M059J (cell line): Measurements from ENCODE around the gene COL28A1. TPM values are rescaled to one million over a fixed set of nuclear protein-coding genes. Genes with fewer than 3 reads are reported as not detected.
"Not testable (repeated sequence)": the region's sequence is repeated elsewhere in the genome, so short reads cannot be mapped to it uniquely, and the experiment has no call there.

ENCODE experiments used
- DNase-seq: peaks from one replicate; pipeline ENCODE4 v3.0.0-alpha.2; 2012; ENCODE audit warnings: low read depth
- total RNA-seq: library from RNA; depleted of rRNA; stranded (reverse); fragments of >200 nt; shearing (Covaris generic); gene quantifications from 2 replicates; pipeline ENCODE4 v1.2.3, GENCODE V29; 2014

The COL28A1 gene
- total RNA-seq, 1 experiment from 2014 or later, result not detected

DNA sequence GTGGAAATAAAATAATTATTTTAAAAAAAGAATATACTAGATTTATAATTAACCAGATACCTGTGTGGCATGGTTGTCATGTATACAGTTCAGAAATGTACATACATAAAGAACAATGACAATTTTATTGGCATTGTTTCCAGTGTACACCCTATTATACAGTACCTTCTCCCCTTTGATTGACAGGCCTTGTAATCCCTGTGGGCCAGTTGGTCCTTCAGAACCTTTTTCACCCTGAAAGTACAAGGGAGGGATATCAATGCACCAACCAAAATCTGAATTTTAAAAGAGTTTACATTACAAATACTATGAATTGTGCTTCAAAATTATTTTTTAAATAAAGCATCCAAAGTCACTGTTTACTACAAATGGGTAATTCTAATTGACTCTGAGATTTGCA is 61.2 kb downstream of the COL28A1 start:
- no peak for DNase-seq

DNA sequence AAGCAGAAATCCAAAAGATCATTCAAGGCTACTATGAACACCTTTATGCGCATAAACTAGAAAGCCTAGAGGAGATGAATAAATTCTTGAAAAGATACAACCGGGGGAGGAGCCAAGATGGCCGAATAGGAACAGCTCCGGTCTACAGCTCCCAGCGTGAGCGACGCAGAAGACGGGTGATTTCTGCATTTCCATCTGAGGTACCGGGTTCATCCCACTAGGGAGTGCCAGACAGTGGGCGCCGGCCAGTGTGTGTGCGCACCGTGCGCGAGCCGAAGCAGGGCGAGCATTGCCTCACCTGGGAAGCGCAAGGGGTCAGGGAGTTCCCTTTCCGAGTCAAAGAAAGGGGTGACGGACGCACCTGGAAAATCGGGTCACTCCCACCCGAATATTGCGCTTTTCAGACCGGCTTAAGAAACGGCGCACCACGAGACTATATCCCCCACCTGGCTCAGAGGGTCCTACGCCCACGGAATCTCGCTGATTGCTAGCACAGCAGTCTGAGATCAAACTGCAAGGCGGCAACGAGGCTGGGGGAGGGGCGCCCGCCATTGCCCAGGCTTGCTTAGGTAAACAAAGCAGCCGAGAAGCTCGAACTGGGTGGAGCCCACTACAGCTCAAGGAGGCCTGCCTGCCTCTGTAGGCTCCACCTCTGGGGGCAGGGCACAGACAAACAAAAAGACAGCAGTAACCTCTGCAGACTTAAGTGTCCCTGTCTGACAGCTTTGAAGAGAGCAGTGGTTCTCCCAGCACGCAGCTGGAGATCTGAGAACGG is 70.5 kb downstream of the COL28A1 start:
- not testable (repeated sequence) for DNase-seq

DNA sequence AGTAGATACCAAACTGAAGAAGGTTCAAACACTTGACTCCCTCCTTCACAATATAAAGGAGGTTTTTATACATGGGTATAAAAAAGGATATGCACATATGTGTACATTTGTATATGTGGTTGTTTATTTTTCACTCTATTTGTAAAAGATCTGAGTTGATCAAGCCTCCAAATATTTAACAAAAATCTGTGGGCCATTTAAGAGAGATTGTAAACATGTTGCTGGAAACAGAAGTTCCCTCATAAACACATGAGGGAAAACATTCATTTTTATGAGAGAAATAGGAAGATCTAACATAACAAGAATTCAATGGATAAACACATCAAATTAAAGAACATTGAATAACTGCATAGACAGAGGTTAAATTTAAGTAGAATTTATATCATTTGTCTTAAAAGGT is 81.7 kb downstream of the COL28A1 start:
- no peak for DNase-seq

DNA sequence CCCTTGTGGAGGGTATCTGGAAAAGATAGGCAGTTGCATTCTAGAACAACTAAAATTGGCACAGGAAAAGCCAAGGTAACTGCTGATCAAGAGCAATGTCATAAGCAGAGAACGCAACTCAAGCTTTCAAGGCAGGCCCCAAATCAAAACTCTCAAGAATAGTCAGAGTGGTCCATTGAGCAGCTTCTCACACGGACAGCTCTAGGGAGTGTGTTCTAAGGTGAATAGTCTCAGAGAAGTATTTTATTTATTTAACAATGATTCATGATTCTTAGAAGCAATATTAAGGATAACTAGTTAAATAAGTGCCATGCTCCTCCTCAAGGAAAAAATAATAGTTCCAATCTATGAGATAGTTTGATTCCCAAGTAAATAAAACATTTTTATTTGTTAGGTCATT is 83.0 kb downstream of the COL28A1 start:
- no peak for DNase-seq

DNA sequence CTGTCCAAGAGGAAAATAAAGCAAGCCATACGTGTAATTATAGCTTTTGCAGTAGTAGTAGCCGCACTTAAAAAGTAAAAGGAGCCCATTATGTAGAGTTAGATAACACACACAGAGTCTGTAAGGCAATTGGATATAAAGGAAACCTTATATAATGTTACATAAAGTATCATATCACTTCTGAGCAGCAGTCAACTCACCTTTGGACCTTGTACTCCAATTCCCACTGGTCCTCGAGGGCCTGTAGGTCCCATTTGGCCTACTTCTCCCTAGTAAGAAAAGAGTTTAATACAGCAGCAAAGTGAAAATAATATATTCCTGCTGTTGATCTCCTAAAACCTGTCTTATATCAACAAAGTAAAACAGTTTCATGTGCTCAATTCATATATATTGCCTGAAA is 83.6 kb downstream of the COL28A1 start:
- DNase-seq, result no peak

DNA sequence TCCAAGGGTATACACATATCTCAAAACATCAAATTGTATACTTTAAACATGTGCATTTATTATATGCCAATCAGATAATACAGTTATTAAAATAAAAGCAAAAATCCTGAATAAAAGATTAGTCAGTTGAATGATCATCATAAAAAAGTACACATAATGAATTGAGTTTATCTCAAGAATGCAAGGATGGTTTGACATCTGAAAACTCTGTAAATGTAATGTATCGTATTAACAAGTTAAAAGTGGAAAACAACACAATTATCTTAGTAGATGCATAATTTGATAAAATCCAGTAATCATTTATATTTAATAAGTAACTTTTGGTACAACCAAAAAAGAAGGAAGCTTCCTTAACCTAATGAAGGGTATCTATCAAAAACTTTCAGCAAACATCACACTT is 86.6 kb downstream of the COL28A1 start:
- no peak for DNase-seq

DNA sequence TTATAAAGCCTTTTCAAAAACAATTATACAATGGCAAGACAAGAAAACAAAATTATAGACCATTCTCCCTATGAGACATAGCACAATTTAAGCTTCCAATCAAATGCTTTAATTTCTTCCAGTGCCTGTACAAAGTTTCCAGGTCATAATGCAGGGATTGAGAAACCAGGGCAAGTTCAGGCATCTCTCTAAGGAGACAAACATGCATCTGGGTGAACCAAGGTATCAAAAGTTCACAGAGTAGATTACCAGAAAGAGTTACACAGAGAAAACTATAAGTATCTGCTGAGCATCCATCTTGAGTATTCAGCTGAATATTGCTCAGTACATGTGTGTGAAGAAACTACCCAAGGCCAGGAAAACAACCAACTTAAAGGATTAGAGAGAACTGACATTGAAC is 89.1 kb downstream of the COL28A1 start:
- DNase-seq, result no peak

DNA sequence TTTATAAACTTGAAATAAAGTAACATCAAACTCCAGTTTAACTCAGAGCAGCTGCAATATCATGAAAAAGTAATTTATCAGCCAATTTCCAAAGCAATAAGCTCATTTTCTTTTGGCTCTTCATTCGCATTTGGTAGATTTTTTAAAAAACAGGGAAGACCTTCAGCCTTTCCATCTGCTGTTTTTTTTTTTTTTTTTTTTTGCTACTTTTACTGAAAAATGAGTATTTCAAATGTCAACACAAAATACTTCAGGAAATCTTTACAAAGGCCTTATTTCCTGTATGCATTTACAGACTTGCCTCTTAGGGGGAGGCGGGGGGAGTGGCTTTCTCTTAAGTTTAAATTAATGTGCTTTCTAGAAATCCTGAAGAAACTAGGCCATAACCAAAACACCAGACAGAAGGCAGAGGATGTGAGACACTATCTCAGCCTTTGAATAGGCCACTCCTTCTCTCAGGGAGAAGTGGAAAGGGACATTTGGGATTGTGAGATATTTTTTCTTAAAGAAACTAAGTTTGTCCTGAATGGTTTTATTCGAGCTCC is 91.8 kb downstream of the COL28A1 start:
- DNase-seq, result no peak

DNA sequence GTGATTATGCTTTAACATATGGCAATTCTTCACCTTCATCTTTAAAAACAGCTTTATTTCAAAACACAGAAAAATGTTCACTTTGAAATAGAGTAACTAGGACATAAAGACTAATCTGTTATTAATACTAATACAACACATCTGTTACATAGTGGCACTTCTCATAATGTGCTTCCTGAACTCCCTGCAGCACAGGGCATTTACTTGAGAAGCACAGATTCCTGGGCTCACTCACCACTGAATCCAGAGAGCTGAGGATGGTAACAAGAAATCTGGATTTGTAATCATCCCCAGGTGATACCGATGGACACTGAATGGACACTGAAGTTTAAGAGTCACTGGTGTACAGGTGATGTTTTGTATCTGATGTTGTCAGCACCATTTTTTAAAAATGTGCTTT is 96.1 kb downstream of the COL28A1 start:
- DNase-seq, result no peak

DNA sequence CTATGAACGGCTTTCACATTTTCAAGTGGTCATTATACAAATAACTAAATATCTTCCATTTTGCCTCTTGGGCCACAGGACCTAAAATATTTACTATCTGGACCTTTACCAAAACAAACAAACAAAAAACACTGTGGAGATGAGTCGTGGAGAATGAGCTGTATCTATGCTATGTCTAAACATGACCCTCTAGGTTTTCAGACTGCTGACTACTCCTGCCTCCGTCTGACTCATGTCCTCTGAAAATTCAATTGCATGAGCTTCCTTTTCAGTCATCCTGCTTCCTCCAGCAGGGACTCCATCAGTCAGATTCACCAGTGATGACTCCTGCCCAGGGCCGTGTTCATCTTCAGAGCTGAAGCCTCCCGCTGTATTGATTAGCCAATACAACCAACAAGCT is 96.8 kb downstream of the COL28A1 start:
- DNase-seq, result peak; percentile 96

DNA sequence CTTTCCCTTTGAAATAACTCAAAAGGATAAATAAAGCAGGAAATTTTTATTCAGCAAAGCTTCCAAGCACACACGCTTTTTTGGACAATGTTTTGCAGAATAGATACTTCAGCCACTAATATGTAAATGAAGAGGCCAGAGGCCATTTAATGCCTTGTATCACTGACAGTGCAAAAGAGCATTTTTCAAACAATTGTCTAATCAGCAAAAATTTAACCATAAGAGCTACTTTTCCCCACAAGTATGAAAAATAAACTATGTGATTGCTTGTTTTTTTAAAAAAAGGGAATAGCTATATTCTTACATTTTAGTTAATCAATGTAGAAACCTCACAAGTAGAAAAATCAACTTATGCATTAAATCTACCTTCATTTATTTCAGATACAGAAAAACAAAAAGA is 99.7 kb downstream of the COL28A1 start:
- no peak for DNase-seq

DNA sequence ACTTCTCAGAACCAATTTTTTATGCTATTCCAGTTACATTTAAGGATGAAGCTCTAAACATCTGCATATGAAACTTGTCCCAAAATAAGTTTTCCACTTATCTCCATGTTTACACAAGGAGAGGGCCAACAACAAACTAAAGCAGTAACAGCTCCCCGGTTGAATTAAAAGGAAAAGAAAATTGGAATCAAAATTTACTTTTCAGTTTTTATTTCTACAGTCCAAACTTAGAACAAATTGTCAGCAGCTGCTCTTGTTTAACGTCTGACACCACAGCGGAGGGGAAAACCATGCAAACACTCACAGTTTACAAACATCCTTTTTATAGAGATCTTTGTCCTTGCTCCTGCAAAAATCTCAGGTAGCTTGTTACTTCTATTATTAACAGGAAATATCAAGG is 101.3 kb downstream of the COL28A1 start:
- DNase-seq, result no peak

DNA sequence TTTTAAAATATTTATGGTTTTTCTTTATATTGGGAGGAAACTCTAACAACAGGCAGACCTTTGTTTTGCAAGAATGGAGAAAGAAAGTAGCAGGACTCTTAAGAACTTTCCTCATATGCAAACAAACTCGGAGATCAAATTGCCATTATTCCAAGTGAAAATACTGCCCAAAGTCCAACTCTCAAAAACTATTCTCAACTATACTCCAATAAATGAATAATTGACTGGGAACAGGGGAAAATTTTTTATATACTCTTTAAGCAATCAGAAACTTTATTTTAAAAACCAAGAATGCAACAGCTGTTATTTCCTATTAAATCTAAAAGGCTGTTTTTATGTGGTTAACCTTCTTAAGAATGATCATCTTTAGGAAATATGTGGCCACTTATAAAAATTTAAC is 101.9 kb downstream of the COL28A1 start:
- DNase-seq, result no peak

DNA sequence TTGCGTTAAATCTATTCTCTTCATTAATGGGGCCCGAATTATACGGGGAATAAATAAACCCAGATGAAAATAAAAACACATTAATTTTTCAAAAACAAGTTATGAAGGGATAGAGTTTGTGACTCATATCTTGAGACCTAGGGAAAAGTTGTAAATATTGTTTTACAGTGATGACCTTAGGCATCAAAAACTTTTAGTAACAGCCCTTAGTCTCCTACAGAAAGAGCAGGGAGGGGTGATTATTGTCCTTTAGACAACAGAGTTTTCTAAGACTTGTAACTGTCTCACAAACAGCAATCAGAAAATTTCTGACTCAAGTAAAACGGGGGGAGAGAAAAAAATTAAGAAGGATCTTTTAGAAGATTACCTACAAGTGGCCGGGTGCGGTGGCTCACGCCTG is 102.7 kb downstream of the COL28A1 start:
- DNase-seq, result no peak

DNA sequence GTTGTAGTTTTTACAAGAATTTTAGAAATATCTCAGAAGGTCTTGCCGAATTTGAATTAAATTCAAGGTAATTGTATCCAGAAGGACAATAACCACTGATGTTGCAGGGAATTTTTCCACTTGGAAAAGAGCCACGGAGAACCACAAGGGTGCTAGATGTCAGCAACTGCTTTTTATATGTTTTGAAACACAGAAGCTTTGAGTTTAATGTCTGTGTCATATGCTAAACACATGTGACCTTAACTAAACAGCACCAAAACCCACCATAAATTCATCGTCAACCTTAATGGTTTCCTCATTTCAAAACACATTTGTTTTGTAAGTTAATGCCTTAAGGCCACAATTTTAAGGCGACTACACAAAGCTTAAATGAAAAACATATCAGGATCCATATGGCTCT is 106.9 kb downstream of the COL28A1 start:
- peak; percentile 60 for DNase-seq

DNA sequence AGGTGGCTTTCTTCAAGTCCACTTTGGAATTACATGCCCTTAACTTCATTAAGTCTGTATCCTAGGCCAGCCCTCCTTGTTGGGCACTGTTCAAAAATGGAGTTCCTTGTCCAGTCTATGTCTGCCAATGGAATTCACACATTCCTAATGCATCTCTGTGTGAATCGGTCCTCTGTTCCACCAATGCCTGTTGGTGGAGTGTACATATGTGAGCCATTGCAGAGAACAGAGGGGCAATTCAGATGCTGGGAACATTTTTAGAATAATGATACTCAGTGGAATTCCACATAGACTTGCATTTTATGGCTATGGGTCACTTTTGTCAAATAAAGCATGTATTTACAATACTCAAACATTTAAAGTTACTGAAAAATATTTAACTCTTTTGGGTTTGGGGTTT is 108.3 kb downstream of the COL28A1 start:
- no peak for DNase-seq

DNA sequence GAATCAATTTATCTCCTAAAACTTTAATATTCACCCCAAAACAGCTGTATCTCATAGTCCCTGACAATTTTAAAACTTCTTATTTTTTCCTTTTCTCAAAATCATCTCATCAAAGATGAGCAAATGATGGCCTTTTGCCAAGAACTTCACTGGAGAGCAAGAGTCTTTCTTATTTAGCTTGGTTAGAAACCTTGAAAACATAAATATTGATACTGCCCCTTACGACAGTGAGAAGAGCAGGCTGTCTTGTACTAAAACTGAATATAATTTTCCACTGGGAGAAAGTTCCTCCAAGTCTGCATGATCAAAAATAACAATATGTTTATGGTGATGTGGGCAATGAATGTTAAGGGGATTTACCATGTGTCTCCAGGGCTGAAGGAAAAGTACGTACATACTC is 109.0 kb downstream of the COL28A1 start:
- no peak for DNase-seq

DNA sequence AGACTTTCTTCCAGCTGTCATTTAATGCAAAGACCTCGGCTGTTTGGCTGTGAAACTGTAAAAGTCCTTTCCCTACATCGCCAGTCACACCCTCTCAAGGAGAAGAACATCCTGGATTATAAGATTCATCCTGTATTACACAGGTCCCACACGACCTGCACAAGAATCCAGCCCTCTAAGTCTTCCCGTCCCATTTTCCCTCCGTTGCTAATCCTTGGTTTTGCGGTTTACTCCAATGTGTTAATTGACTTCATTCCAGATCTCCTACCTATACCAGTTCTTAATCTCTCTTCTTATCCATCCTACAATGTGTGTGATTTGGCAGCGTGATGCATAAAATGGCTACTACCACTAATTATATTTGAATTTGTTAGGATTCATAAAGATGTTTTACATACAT is 110.4 kb downstream of the COL28A1 start:
- DNase-seq, result no peak

DNA sequence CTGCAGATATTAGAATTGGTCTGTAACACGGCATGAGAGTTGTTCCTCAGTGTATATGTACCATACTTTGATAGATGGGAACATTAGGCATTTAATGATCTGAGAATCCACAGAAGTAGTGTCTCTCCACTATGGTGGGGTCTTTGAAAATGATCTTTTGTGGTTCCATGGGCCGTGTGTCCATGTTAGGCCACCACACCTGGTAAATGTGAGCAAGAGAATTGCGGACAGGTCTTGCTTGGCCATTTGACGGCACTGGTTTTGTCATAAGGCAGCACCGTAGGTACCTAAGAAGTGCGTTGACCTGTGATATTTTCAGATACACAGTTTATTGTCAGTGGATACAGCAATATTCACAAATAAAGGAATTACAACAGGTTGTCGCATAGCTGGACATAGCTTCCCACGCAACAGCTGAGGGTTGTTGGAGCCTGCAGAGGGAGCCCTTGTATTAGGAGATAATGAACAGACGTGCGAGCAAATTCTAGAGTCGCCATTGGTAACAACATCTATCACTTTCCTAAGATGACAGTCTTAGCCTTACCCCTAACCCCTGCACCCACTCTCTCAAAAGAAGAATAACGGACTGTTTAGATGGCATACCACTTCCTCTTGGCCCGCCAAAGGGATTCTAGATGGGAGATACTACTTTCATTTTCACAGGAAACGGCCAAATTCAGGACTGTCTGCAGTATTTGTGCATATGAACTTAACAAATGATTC is 111.4 kb downstream of the COL28A1 start:
- peak; percentile 84 for DNase-seq

DNA sequence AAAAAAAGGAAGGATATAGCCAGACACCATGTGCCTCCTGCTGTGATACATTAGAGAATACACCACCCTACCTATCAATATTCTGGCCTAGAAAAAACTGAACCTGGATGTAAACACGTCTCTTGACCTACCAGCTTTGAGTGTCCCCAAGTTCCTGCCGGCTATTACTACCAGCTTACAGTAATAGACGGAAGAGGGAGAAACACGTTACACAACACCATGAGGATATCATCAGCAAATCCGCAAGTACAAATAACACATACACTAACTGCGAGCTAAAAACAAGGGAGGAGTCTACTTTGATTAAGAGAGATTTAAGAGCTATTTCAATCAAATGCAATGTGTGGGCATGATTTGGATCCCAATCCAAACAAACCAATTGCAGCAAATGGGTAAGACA is 113.0 kb downstream of the COL28A1 start:
- no peak for DNase-seq

DNA sequence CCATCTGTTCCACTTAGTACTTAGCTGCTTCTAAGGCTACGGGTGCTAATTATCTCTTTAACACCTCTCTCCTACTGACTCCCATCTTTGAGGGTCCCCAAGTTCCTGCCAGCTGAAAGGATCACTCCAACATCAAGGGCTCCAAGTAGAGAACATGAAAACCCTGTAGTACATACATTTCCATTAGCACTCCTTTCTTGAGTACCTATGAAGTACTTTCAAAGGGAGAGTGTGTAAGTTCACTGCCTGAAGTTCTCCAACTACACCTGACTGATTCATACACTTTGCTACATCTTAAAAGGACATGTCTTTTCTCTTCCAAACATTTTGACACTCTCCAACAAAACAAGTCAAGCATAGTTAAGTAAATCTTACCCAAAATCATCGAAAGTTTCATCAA is 113.8 kb downstream of the COL28A1 start:
- no peak for DNase-seq

DNA sequence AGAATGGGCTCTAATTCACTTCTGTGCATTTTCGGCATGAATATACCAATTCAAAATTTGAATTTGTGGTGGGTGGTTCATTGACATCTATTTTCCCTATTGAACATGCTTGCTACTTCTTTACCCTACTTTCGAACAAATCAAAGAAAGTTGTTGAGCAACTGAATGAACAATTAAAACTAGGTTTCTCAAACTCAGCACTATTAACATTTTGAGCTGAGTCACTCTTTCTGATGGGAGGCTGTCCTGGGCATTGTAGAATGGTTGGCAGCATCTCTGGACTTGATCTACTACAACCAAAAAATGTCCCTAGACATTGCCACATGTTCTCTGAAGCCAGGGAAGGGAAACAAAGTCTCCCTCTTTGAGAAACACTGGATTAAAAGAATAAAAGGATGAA is 116.7 kb downstream of the COL28A1 start:
- no peak for DNase-seq

DNA sequence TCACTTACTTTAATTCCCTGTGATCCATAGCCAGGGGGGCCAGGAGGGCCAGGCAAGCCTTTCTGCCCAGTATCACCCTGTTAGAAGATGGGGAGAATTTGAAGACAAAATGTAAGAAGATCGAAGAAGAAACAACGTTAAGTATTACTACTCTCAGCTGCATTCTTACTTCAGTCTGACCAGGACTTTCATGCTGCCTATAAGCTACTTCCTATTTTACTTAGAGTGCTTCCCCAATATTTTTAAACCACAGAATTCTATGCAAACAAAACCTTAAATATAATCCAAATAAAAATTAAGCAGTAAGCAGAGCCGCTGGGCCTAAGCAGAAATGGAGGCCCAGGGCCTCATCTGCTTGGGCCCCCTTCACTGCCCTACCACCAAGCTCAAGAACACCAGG is 117.8 kb downstream of the COL28A1 start:
- DNase-seq, result no peak
